LNCaP clone FGC (cell line): ENCODE results near the gene BECN2.

Experiments
- DNase-seq: peaks from one replicate; pipeline ENCODE4 v3.0.0-alpha.2; 2011; ENCODE audit warnings: low read depth
- H3K4me3 ChIP-seq: 2 replicates; pipeline ENCODE4 v1.5.1; 2011; ENCODE audit warnings: mild to moderate bottlenecking, low read depth, low read length, control low read depth
- CTCF ChIP-seq: IDR thresholded peaks from 2 replicates; pipeline ENCODE4 v1.5.1; 2012; ENCODE audit warnings: mild to moderate bottlenecking; ENCODE audit not compliant: control insufficient read depth, insufficient read depth; ENCODE audit errors: extremely low read depth

Gene BECN2

GRCh38 chr1:241957692-241958494 is at the start of gene BECN2:
Gene BECN2 (plus strand): TSS chr1:241957767. CDS start chr1:241957767, 0 bp downstream.
- no peak for TF ChIP-seq CTCF
- no peak for DNase-seq
- H3K4me3 ChIP-seq: no peak within 1 kb of the TSS

- no peak for TF ChIP-seq CTCF
- H3K4me3 ChIP-seq: no peak overlapping the region
- DNase-seq: no peak
Measured at GRCh38 chr1:241916196-241916595, 41.4 kb upstream of the BECN2 start.

GRCh38 chr1:241917487-241917886 is 40.1 kb upstream of the BECN2 start:
- no peak for DNase-seq
- no peak overlapping the region for H3K4me3 ChIP-seq
- TF ChIP-seq CTCF: no peak

- DNase-seq: no peak
Measured at GRCh38 chr1:241918879-241919278, 38.7 kb upstream of the BECN2 start.

GRCh38 chr1:241924080-241924808 is 33.3 kb upstream of the BECN2 start:
- no peak overlapping the region for H3K4me3 ChIP-seq
- DNase-seq: no peak
- TF ChIP-seq CTCF: no peak

More at GRCh38 chr1:241918879-241919278, 38.7 kb upstream of the BECN2 start:
- H3K4me3 ChIP-seq: no peak overlapping the region
- TF ChIP-seq CTCF: no peak

GRCh38 chr1:241926141-241926540 is 31.4 kb upstream of the BECN2 start:
- no peak for DNase-seq
- no peak for TF ChIP-seq CTCF
- no peak overlapping the region for H3K4me3 ChIP-seq
